Ecto neural progenitor cell (in vitro differentiated cells): ENCODE data around the gene KIAA1755.

Experiments used
- DNase-seq: peaks from one replicate; pipeline ENCODE4 v3.0.0-alpha.2; 2018; ENCODE audit warnings: low spot score

KIAA1755 gene

GRCh38 chr20:38241201-38241600, 19.3 kb downstream of the KIAA1755 start:
- DNase-seq, result no peak

GRCh38 chr20:38239441-38239840, 21.1 kb downstream of the KIAA1755 start:
- no peak for DNase-seq

GRCh38 chr20:38238829-38239228, 21.7 kb downstream of the KIAA1755 start:
- no peak for DNase-seq

GRCh38 chr20:38237381-38237780, 23.2 kb downstream of the KIAA1755 start:
- no peak for DNase-seq

- DNase-seq, result no peak
These were observed 28.9 kb downstream of the KIAA1755 start for GRCh38 chr20:38231531-38232121.

GRCh38 chr20:38230957-38231526, 29.5 kb downstream of the KIAA1755 start:
- no peak for DNase-seq

GRCh38 chr20:38230253-38230551, 30.3 kb downstream of the KIAA1755 start:
- no peak for DNase-seq

GRCh38 chr20:38229376-38230252, 30.9 kb downstream of the KIAA1755 start:
- no peak for DNase-seq

GRCh38 chr20:38228436-38228835, 32.1 kb downstream of the KIAA1755 start:
- DNase-seq, result no peak

- DNase-seq, result no peak
These were observed 32.8 kb downstream of the KIAA1755 start for GRCh38 chr20:38227420-38228360.

- no peak for DNase-seq
These were observed 34.0 kb downstream of the KIAA1755 start for GRCh38 chr20:38226553-38226952.

- DNase-seq, result no peak
These were observed 34.7 kb downstream of the KIAA1755 start for GRCh38 chr20:38225900-38226263.

- no peak for DNase-seq
These were observed 35.2 kb downstream of the KIAA1755 start for GRCh38 chr20:38225240-38225899.

- no peak for DNase-seq
These were observed 36.0 kb downstream of the KIAA1755 start for GRCh38 chr20:38224531-38224930.

- no peak for DNase-seq
These were observed 36.8 kb downstream of the KIAA1755 start for GRCh38 chr20:38223743-38224100.

- DNase-seq, result no peak
These were observed 37.4 kb downstream of the KIAA1755 start for GRCh38 chr20:38222923-38223742.

- DNase-seq, result peak; percentile 85
These were observed 38.2 kb downstream of the KIAA1755 start for GRCh38 chr20:38222231-38222922.

GRCh38 chr20:38221119-38221589, 39.4 kb downstream of the KIAA1755 start:
- peak; percentile 94 for DNase-seq

GRCh38 chr20:38220587-38221118, 39.9 kb downstream of the KIAA1755 start:
- no peak for DNase-seq
